ENCODE results near the gene BACH2. TPM values are rescaled to one million over a fixed set of nuclear protein-coding genes. Genes with fewer than 3 reads are reported as not detected.

BACH2 gene
- total and polyA plus RNA-seq, 10 of the 15 experiments (the other 5 are each of a cell fraction or from before 2014, with no cell fraction given): 0.03 to 0.28 (median 0.04) TPM; not detected in 3

DNA sequence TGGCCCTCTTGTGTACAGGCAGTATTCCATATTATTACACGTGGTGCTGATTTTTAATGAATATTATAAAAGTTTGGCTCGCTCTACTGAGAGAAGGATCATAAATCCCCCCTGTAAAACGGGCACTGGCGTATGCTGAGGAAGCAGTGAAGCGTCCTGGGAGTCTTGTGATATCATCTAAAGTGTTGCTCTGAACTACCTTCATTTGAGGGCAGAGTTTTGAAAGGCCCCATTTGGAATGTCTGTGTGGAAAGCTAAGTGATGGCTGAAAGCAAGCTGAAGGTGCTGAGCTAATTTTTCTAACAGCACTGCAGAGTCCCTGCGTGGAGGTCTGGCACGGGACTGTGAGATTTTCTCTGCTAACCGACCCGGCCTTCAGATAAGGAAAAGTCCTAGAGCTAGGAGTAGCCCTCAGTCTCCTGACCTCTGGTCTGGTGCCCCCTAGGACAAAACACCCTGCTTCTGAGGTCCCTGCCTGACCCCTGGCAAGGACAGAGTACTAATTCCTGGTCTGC lies 1.3 kb upstream of the BACH2 start:
- H3K4me1 ChIP-seq (ENCODE audit: control insufficient read depth, insufficient read depth, low read length): no peaks in the 10 kb centered on the region; the same call in 1 of the 2 replicates
- SMC1A ChIA-PET (ENCODE audit: uncharacterized antibody, unreplicated experiment): interaction anchor here (1.1 kb wide), 1 partner anchor 10 kb away, joined by 3 read pairs; no protein-coding TSS in a partner anchor
- intact Hi-C loops (cut with micrococcal nuclease; ENCODE audit: unreplicated experiment) (no loop called here), in situ Hi-C loops (cut with MboI) (no loop called here)
- H3K79me2 ChIP-seq (ENCODE audit: control insufficient read depth, insufficient read depth, low read length): no peaks in the 10 kb centered on the region
- FAIRE-seq (no peak), DNase-seq (ENCODE audit: low read depth, low spot score) (no peak), ATAC-seq (no peak)
- H3K36me3 ChIP-seq (ENCODE audit: control insufficient read depth in 2 of 2, insufficient read depth in 2 of 2, low read length in 1 of 2): no peaks in the 10 kb centered on the region
- H3K27me3 ChIP-seq (replicated peaks in 1 of 2; ENCODE audit: control insufficient read depth in 2 of 2, insufficient read depth in 2 of 2, low read length in 1 of 2): peaks cover 18 to 40% of the 10 kb centered on the region in 2 experiments
- no peak overlapping the region for H3K4me2 ChIP-seq (ENCODE audit: control insufficient read depth, insufficient read depth)
- H4K20me1 ChIP-seq (ENCODE audit: control insufficient read depth, insufficient read depth): no peaks in the 10 kb centered on the region
- no peak overlapping the region for H2AFZ ChIP-seq (ENCODE audit: control insufficient read depth, low read depth, low read length)
- no peak overlapping the region for H3K27ac ChIP-seq (ENCODE audit: control insufficient read depth, insufficient read depth)
- no peak overlapping the region for H3K9ac ChIP-seq (ENCODE audit: control insufficient read depth, insufficient read depth, low read length)
- H3K9me3 ChIP-seq (replicated peaks; ENCODE audit: control insufficient read depth, insufficient read depth, low read length): no peaks in the 10 kb centered on the region
- 75% methylated on average over 9 of the region's 9 CpGs for WGBS (ENCODE audit: insufficient coverage, insufficient replicate concordance, low lambda C conversion rate, missing lambda C conversion rate)
- RAD21 ChIA-PET (ENCODE audit: unreplicated experiment): no interaction called here
- POLR2A ChIA-PET: interaction anchor here (0.8 kb wide), 1 partner anchor 20 kb away, joined by 3 read pairs; no protein-coding TSS in a partner anchor
- CTCF ChIA-PET: interaction anchor here (1.1 to 1.3 kb wide), 2 partner anchors 10 to 357 kb away, joined by 3 read pairs; no protein-coding TSS in a partner anchor
- BruUV-seq (replicated peaks): no TSS peak
- TF ChIP-seq ETV6 (conservative IDR thresholded peaks at IDR 0.05 in 1 of 2, IDR thresholded peaks at IDR 0.05 in 1 of 2; ENCODE audit: borderline replicate concordance in 1 of 2, low read depth in 1 of 2): no peak
- TF ChIP-seq MAX (IDR thresholded peaks at IDR 0.05; ENCODE audit: low read depth, low read length): no peak
- TF ChIP-seq, protein P1, sequence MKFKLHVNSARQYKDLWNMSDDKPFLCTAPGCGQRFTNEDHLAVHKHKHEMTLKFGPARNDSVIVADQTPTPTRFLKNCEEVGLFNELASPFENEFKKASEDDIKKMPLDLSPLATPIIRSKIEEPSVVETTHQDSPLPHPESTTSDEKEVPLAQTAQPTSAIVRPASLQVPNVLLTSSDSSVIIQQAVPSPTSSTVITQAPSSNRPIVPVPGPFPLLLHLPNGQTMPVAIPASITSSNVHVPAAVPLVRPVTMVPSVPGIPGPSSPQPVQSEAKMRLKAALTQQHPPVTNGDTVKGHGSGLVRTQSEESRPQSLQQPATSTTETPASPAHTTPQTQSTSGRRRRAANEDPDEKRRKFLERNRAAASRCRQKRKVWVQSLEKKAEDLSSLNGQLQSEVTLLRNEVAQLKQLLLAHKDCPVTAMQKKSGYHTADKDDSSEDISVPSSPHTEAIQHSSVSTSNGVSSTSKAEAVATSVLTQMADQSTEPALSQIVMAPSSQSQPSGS (IDR thresholded peaks at IDR 0.05; ENCODE audit: low read length): no peak
- TF ChIP-seq WRNIP1 (IDR thresholded peaks at IDR 0.05; ENCODE audit: borderline replicate concordance, low read depth, low read length): no peak
- no peak for TF ChIP-seq MYC (IDR thresholded peaks at IDR 0.05; ENCODE audit: insufficient read depth, insufficient read length, insufficient replicate concordance, low read length, severe bottlenecking)
- TF ChIP-seq RAD21 (IDR thresholded peaks at IDR 0.05; ENCODE audit: insufficient read depth, low read depth, low read length): no peak
- no peak for TF ChIP-seq RCOR1 (conservative IDR thresholded peaks at IDR 0.05; ENCODE audit: low read depth, low read length)
- no peak for TF ChIP-seq DPF2 (IDR thresholded peaks at IDR 0.05)
- H3K4me3 ChIP-seq: no peak overlapping the region
